8988T (cell line): ENCODE results near the gene TMEM237.
A peak's percentile ranks its signal among the peaks of the same experiment; 100 is the strongest.
"Not testable (repeated sequence)": the region's sequence is repeated elsewhere in the genome, so short reads cannot be mapped to it uniquely, and the experiment has no call there.

Experiments
- DNase-seq: peaks from one replicate; pipeline ENCODE4 v3.0.0; 2011

TMEM237 gene, protein sequence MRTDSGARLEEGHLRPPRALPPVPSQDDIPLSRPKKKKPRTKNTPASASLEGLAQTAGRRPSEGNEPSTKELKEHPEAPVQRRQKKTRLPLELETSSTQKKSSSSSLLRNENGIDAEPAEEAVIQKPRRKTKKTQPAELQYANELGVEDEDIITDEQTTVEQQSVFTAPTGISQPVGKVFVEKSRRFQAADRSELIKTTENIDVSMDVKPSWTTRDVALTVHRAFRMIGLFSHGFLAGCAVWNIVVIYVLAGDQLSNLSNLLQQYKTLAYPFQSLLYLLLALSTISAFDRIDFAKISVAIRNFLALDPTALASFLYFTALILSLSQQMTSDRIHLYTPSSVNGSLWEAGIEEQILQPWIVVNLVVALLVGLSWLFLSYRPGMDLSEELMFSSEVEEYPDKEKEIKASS

GRCh38 chr2:201643216-201643890 lies at the start of gene TMEM237:
TMEM237 (minus strand) TSS chr2:201643503; CDS start chr2:201643400, 103 bp downstream.
- DNase-seq: peak; percentile 32

- DNase-seq: no peak
These were observed 41.9 kb upstream of the TMEM237 start for GRCh38 chr2:201685156-201685555.

DNA sequence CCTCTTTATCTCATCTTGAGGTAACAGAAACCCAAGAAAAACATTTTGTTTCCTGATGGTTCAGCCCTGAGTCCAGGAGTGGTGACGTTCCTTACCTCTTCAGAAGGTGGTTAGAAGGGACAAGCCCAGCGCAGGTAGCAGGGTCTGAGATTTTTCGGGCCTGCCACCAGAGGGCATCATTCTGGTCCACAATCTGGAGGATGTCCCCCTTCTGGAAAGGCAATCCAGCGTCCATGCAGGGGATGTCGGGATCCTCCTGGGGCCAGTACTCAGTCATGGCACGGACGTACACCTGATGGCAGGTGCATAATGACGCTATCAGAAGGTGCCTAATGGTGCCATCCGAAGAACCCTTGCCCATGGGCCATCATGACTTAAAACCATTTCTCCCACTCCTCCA lies 37.4 kb upstream of the TMEM237 start:
- peak; percentile 69 for DNase-seq

GRCh38 chr2:201678401-201678800 lies 35.1 kb upstream of the TMEM237 start:
- DNase-seq: no peak

DNA sequence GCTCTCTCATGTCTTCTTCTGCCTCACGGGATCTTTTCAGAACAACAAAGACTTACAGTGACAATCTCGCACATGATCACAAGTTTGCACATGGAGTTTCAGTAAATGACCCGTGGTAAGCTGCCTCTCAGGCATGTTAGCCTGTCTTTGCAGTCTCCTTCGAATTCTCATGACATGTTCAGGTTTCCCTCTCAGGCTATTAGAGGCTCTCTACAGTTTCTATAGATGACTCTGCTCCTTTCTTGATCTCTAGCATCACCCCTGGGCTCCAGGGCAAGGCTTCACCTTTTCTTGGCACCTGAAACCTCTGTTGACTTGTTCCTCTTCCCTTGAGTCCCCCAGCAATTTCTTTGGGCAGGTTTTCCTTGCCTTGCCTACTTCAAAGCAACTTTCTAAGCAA lies 32.2 kb upstream of the TMEM237 start:
- DNase-seq: no peak

DNA sequence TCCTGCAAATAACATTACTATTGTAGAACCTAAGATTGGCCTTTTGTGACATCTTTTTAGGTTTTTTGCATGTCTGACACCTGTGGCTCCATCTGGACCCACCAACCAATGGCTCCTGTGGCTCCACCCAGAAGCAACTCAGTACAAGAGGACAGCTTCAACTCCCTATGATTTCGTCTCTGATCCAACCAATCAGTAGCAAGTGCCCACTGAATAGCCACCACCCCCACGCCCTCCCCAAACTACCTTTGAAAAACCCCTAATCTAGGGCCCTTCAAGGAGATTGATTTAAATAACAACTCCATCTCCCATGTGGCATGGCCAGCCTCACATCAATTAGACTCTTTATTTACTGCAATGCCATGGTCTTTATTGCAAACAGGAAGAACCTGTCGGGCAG lies 31.5 kb upstream of the TMEM237 start:
- no peak for DNase-seq

GRCh38 chr2:201674298-201674697 lies 31.0 kb upstream of the TMEM237 start:
- no peak for DNase-seq

- no peak for DNase-seq
These were observed 30.2 kb upstream of the TMEM237 start for GRCh38 chr2:201673546-201673945.

DNA sequence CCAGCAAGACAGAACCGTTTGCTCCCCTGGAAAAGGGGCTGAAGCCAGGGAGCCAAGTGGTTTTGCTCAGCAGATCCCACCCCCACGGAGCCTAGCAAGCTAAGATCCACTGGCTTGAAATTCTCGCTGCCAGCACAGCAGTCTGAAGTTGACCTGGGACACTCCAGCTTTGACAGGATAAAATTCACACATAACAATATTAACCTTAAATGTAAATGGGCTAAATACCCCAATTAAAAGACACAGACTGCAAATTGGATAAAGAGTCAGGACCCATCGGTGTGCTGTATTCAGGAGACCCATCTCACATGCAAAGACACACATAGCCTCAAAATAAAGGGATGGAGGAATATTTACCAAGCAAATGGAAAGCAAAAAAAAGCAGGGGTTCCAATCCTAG lies 27.9 kb upstream of the TMEM237 start:
- DNase-seq: not testable (repeated sequence)

- no peak for DNase-seq
These were observed 26.6 kb upstream of the TMEM237 start for GRCh38 chr2:201669865-201670264.

- DNase-seq: no peak
These were observed 25.2 kb upstream of the TMEM237 start for GRCh38 chr2:201668402-201668910.

GRCh38 chr2:201664334-201664733 lies 21.0 kb upstream of the TMEM237 start:
- DNase-seq: no peak

DNA sequence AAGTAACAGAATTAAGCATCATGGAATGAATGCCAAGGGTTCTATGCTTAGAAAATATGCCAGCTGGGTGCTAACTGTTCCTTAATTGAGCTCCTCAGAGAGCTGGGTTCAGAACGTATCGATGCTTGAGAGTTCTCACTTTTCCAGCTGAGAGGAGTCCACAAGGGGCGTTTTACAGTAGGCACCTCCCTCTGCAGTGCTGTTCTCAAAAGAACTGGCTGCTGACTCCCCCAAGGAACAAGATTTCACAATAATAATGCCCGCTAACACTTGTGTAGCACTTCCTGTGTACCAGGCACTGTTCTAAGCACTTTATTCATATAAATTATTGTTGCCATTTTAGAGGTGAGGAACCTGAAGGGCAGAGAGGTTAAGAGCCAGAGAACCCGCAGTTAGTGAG lies 18.1 kb upstream of the TMEM237 start:
- no peak for DNase-seq

DNA sequence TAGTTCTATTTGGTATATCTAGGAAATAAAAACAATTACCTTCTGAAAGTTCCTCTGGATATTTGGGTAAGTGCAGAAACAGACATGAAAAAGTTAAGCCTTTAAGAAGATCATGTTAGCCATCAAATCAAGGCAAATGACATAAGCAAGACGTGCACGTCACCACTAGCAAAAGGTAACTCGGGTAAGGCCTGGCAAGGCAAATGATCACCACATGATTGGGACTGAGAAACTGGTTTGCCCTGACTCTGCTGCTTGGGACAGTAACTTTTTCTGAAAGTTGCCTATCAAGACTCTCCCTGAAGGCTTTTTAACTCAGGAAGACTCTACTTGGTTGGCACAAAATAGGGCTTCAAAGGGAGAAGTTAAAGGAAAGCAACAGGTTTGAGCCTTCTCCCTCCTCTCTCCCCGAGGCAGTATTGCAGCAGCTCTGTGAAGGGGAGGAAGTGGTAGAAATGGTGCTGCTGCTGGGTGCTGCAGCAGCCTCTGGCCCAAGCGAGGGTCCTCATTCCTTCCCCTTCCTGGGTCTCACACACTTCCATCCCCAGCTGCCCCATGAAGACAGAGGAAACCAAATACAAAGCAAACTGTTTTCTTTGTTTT lies 17.1 kb upstream of the TMEM237 start:
- DNase-seq: no peak

DNA sequence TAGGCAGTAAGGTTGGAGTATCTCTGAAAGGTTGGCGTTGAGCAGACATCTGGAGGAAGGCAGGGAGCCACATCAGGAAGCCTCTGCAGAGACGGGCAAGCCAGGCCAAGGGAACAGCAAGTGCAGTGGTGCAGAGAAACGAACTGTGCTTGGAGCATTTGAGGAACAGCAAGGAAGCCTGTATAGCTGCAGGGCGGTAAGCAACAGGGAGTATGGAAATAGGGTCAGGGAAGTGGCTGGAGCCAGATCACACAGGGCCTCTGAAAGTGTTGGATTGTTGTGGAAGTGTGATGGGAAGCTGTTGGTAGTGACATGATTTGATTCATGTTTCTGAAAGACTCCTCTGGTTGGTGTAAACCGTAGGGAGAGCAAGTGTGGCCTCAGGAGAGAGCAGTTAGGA lies 13.4 kb upstream of the TMEM237 start:
- DNase-seq: no peak

GRCh38 chr2:201656102-201656501 lies 12.8 kb upstream of the TMEM237 start:
- DNase-seq: no peak

- no peak for DNase-seq
These were observed 11.5 kb upstream of the TMEM237 start for GRCh38 chr2:201654616-201655384.

GRCh38 chr2:201653221-201653620 lies 9.9 kb upstream of the TMEM237 start:
- no peak for DNase-seq

DNA sequence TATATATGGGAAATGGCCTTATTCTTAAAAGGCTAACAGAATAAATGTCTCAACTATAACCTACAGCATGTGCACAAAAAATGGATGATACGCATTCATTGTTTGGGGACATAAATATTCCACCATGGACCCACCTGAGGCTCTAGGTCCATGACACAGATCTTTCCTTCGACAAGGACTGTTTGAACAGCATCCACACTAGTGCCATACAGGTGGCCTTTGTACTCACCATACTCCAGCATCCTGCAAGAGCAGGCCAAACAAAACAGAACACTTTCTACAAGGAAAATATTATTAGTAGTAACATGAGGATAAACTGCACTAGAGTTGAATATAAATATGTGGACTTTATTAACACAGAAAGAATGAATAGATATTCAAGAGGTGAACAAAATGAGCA lies 6.1 kb upstream of the TMEM237 start:
- no peak for DNase-seq

DNA sequence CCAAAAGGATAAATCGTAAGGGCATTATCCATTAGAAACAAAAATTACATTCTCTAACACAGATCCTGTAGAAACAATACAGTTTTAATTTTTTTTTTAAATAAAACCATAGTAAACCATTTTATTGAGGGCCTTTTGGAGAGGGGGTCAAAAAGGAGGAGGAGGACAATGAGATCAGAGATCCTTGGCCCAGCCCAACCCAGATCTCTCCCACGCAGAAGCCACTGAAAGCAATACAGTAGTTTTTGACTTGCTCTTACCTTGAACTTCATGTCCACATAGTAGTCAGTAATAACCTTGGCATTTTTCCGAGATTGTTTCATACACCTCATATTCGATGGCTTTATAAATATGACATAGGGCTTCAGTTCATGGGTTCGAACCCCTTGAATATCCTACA lies 4.1 kb upstream of the TMEM237 start:
- no peak for DNase-seq

- DNase-seq: no peak
These were observed 698 bp upstream of the TMEM237 start for GRCh38 chr2:201644001-201644400.

DNA sequence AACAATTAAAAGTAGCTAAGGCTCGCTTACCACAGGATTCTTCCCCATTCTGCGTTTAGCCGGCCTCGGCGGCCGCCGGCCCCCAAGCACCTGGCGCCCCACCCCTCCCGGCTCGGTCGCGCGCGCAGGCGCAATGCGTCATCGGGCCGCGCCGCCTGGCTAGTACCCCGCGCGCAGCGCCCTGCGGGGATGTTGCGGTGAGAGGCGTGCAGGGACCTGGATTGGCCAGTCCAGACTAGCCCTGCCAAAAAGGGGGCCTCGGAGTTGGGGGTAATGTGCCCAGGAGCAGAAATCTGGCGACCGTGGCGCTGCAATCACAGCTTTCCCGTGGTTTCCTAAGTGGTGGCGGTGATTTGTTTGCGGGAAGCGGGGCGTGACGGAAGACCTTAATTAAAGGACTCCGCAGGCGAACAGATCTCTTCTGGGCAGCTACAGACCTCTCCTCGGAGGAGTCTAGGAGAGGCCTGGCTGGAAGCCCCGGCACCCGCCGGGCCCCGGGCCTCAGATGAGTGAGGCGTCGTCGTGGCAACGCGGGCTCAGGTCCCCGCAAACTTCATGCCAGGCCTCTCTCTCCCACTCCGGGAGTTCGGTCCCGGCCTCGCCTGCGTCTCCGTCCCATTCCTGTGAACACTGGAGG lies 606 bp downstream of the TMEM237 start:
- peak; percentile 57 for DNase-seq
